CD4-positive, alpha-beta T cell treated with Interleukin-4 for 4 hours (primary cell): ENCODE data around the gene VWC2.
"Not testable (repeated sequence)": the region's sequence is repeated elsewhere in the genome, so short reads cannot be mapped to it uniquely, and the experiment has no call there.

ENCODE experiments used
- DNase-seq: peaks from one replicate; pipeline ENCODE4 v3.0.0-alpha.2; 2020

Gene VWC2

GRCh38 chr7:49787980-49788379 is 14.5 kb downstream of the VWC2 start:
- no peak for DNase-seq

DNA sequence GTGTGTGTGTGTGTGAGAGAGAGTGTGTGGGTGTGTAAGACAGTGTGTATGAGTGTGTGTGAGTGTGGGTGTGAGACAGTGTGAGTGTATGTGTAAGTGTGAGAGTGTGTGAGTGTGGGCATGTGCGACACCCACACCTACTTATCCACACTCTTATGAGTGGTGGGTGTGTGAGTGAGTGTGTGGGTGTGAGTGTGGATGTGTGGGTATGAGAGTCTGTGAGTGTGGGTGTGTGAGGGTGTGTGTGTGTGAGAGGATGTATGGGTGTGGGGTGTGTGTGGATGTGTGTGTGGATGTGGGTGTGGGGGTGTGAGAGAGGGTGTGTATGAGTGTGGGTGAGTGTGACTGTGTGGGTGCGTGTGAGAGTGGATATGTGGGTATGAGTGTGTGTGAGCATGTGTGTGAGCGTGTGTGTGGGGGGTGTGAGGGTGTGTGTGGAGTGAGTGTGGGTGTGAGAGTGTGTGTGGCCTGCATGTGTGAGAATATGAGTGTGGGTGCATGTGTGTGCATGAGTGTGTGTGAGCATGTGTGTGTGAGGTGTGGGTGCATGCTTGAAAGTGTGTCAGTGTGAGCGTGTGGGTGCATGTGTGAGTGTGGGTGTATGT is 15.1 kb downstream of the VWC2 start:
- DNase-seq, result no peak

DNA sequence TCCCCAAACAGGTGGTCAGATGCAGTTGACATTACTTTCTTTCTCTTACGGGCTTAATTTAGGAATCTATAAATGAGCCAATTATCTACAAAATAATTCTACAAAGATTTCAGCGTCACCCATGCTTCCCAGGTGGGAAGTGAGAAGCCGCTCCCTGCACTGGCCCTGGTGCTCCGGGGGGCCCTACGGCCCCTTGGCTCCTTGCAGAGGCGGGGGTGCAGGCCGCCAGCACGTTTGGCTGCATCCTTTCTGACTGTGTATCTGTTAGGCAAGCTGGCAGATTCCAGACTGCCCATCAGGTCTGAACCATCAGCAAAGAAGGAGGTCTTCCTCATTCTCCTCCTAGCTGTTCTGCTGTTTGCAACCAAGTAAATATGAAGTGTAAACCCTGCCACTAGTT is 16.3 kb downstream of the VWC2 start:
- DNase-seq, result no peak

GRCh38 chr7:49790209-49790608 is 16.8 kb downstream of the VWC2 start:
- no peak for DNase-seq

DNA sequence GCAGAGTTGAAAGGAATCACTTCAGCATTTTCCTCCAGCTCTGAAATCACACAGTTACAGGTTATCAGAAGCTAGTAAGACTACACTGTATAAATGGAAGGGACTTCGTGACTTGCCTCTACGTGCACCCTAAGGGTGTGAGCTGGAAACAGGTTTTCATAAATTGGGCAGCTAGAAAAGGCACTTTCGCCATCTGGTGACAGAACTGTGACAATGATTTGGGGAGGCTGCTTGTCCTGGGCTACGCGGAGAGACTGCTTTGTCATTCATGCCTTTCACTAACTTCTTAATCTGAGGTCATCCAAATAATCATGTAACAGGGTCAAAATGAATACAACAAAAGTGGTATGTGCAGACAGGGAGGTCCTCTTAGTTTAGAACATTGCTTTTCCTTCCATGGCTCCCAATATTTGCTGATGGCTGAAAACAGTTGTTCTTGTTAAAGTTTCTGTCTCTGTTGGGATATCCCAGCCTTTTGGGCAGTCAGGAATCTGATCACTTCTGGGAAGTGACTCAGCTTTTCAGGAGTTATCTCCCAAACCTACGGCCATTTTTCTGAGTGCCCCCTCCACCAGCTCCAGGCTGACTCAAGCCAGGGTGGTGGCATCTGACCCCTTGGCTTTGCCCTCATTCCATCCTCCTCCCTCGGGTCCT is 17.8 kb downstream of the VWC2 start:
- no peak for DNase-seq

- no peak for DNase-seq
Observed at GRCh38 chr7:49797987-49798660, 24.7 kb downstream of the VWC2 start.

DNA sequence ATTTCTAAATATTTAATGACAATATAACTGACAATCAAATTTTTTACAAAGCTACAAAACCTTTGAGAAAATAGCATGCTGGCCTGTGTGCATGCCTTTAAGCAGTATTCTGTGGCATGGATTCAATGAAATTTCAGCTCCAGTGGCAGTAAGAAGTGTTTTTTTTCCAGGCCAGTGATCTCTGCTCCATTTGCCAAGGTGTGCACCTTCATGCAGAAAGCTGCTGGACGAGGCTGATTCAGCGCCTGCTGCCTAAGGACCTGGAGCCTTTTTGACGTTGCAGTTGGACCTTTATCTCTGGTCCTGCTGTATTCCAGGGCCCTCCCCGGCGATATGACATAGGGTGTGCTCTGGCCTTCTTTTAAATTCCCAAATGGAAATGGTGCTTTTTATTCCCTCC is 26.6 kb downstream of the VWC2 start:
- DNase-seq, result no peak

- DNase-seq, result no peak
Observed at GRCh38 chr7:49802600-49802999, 29.2 kb downstream of the VWC2 start.

GRCh38 chr7:49803812-49804211 is 30.4 kb downstream of the VWC2 start:
- no peak for DNase-seq

GRCh38 chr7:49805371-49806007 is 32.1 kb downstream of the VWC2 start:
- DNase-seq, result no peak

DNA sequence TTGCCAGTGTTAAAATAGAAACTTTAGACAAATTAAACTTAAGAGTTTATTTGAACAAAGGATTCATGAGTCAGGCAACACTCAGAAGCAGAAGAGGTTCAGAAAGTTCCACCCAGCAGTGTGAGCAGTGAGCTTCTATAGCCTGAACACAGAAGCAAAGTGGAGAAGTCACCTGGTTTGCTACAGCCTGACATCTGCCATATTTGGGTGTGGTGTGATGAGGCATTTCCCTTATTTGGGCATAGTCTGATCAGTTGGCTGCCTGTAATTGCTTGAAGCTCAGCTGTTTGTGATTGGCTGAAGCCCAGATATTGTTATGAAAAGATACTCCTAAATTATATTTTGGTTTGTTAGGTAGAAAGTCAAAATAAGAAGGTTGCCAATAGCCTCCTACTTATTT is 39.1 kb downstream of the VWC2 start:
- no peak for DNase-seq

- no peak for DNase-seq
Observed at GRCh38 chr7:49817279-49817678, 43.8 kb downstream of the VWC2 start.

GRCh38 chr7:49821181-49821580 is 47.7 kb downstream of the VWC2 start:
- no peak for DNase-seq

DNA sequence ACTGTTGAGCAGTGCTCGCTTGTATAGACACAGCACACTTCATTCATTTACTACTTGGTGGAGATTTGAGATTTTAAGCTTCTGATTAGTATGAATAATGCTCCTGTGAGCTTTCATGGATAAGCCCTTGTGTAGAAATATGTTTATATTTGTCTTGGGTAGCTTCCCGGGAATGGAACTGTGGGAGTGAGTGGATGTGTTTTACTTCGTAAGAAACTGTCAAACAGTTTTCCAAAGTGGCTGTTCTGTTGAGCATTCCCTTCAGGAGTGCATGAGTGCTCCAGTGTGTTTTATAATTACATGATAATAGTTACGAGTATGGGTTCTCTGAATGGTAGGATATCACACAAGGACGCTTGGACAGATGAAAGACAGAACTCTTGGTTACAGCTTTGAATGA is 49.4 kb downstream of the VWC2 start:
- no peak for DNase-seq

- no peak for DNase-seq
Observed at GRCh38 chr7:49823566-49823965, 50.1 kb downstream of the VWC2 start.

DNA sequence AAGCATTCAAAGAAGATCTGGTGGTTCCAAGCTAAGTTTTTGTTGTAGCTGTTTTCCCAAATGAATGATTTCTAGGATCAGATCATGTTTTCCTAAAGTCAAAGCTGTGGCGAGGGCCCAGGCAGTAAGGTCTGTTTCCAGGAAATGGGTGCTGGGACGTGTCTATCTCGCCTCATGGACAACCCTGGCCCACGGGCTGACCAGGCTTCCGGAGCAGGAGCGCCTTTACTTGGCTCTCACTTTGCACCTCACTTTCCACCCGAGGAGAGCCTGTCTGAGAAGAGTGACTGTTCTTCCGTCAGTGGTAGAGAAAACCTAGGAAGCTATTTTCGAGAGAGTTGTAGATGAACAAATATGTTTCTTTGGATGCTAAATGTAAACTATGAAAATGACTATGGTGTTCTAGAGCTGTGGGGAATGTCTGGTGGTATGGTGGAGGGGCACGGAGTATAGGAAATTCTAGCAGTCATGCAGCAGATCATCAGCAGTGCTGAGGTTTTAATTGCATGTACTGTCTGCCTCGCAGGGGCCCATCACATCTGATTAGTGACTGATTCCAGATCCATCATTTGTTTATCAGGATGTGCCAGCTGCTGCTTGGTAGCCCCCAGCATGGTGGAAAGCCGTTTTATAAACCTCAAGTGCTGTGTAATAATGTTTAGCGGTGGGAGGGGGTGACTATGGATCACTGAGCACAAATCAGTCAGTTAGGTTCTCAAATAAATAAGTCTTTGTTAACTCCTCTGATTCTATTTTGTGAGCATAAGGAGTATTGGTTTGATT is 66.6 kb downstream of the VWC2 start:
- DNase-seq, result no peak

GRCh38 chr7:49840751-49841405 is 67.4 kb downstream of the VWC2 start:
- no peak for DNase-seq

DNA sequence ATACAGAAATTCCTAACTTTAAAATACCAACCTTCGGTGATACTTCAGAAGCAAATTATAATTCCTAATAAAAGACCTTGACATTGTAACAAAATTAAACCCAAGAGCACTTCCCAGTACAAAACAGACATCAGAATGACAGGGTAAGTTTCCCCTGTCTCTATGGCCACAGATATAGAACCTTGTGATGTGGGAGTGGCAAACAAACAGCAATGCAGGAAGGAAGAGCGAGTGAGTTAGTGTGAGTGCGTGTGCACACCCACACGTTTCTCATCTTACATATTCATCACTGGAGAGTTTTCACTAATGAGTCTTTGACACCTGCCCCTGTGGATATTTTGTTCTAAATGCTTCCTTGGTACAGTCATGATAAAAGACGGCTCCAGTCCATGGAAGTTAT is 72.2 kb downstream of the VWC2 start:
- no peak for DNase-seq

GRCh38 chr7:49848211-49848841 is 74.9 kb downstream of the VWC2 start:
- DNase-seq, result no peak

DNA sequence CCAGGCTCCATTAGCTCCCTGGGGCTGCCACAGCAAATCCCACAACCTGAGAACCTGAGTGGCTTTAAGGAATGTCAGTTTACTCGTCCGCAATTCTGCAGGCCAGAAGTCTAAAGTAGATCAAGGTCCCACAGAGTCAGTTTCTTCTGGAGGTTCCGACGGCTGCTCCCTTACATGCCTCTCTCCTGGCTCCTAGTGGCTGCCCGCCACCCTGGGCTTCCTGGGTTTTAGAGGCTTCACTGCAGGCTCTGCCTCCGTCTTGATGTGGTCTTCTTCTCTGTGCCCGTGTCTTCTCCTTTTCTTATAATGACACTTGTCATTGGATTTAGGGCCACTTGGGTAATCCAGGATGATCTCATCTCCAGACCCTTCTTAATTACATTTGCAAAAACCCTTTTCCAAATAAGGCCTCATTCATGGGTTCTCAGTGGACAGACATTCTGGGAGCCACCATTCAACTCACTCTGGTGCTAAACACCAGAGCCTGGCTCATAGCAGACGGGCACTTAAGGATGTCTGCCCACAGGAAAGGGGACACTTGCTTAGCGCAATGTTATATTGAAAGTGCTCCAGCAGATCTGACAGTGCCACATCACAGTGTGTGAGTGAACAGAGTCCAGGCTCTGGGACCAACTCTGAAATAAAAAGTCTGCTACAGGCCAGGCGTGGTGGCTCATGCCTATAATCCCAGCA is 77.6 kb downstream of the VWC2 start:
- DNase-seq, result no peak

- not testable (repeated sequence) for DNase-seq
Observed at GRCh38 chr7:49851614-49851934, 78.1 kb downstream of the VWC2 start.
